ENCODE data around the gene KCNQ5.

KCNQ5 gene

DNA sequence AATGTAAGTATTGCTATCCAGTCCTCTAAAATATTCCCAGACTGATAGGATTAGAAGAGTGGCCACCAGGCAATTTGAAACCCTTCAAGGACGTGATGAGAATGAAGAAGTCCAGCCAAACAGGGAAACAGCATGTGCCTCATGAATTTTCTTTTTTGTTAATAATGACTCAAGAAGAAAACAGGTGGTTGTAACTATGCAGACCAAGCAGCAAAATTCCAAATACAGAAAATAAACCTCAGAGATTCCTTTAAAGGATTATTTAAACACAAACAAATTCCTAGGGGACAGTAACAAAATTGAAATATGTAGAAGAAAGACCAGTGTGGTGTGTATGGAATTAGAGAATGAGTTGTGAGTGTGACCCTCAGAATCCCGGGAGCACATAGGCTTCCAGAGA lies 239.2 kb downstream of the KCNQ5 start:
- Histone ChIP-seq H3K36me3 (no peaks in the 10 kb centered on the region), H3K4me1 (peaks cover 7% of the 10 kb centered on the region; the same call in 1 of the 2 replicates), H3K27me3 (no peaks in the 10 kb centered on the region), H3K27ac (no peak overlapping the region), H3K4me2 (no peak overlapping the region), H4K20me1 (peaks cover 66% of the 10 kb centered on the region), H3K9me3 (no peaks in the 10 kb centered on the region), H3K4me3 (no peak overlapping the region), H3K9ac (no peak overlapping the region)
- no peak for TF ChIP-seq Cebpa-rat (IDR thresholded peaks at IDR 0.05)

DNA sequence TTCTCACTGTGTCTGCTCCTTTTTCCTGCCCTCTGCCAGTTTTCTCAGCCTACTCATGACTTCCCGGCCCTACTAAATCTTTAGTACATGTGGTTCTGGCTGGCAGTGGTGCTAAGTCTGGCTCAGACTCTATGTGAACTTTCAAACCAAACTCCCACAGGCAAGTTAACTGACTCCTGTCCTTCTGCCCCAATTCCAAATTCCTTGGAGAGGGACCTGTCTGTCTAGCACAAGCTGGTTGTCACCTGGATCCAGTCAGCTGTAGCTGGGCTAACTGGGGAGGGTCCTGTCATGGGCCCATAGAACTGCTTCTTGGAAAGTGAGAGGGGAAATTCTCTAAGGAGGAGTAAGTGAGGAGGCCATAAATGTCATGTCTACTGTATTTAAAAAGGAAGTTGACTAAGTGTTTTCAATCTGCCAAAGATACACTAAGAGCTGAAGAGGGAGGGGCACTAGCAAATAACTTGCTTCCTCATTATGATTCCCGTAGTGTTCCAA lies 240.1 kb downstream of the KCNQ5 start:
- no peak overlapping the region for H3K27ac ChIP-seq

GRCh38 chr6:72863131-72863530 lies 241.3 kb downstream of the KCNQ5 start:
- Histone ChIP-seq H3K9ac (no peak overlapping the region), H3K36me3 (no peaks in the 10 kb centered on the region), H4K20me1 (peaks cover 58% of the 10 kb centered on the region), H3K4me3 (no peak overlapping the region), H3K27ac (no peak overlapping the region), H3K4me1 (peaks cover 7% of the 10 kb centered on the region; the same call in 1 of the 2 replicates), H3K27me3 (no peaks in the 10 kb centered on the region), H3K9me3 (no peaks in the 10 kb centered on the region), H3K4me2 (no peak overlapping the region)
- TF ChIP-seq Cebpa-rat (IDR thresholded peaks at IDR 0.05), result no peak

More for the DNA sequence above, 240.1 kb downstream of the KCNQ5 start:
- Histone ChIP-seq H3K9ac (no peak overlapping the region), H3K4me3 (no peak overlapping the region), H3K27me3 (no peaks in the 10 kb centered on the region), H3K9me3 (no peaks in the 10 kb centered on the region), H4K20me1 (peaks cover 62% of the 10 kb centered on the region), H3K4me1 (peaks cover 7% of the 10 kb centered on the region; the same call in 1 of the 2 replicates), H3K4me2 (0 out of 2 replicates have a peak overlapping the region, but pooled peaks have one; percentile 3), H3K36me3 (no peaks in the 10 kb centered on the region)
- no peak for TF ChIP-seq Cebpa-rat (IDR thresholded peaks at IDR 0.05)

DNA sequence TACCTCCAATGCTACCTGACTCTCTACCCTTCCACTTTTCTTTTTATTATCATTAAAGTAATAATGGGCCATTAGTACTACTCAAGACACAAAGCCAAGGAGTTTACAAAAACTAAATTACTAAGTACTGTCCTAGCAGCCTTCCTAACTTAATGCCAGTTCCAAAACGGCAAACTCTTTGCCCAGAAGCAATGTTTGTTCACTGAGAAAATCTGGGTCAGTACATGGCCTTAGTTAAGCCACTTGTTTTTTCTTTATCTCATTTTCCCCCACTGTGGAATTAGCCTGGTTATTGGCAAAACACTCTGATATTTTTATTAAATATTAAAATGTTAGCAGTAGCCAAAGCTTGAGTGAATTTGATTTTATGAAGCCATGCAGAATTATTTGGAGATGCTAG lies 242.4 kb downstream of the KCNQ5 start:
- Histone ChIP-seq H3K36me3 (0 out of 2 replicates have a peak, but pooled peaks cover 4% of the 10 kb centered on the region), H3K4me2 (no peak overlapping the region), H3K27me3 (no peaks in the 10 kb centered on the region), H3K9me3 (no peaks in the 10 kb centered on the region), H3K4me1 (peaks cover 7% of the 10 kb centered on the region; the same call in 1 of the 2 replicates), H3K9ac (no peak overlapping the region), H4K20me1 (peaks cover 66% of the 10 kb centered on the region), H3K27ac (no peak overlapping the region), H3K4me3 (no peak overlapping the region)
- TF ChIP-seq Cebpa-rat (IDR thresholded peaks at IDR 0.05), result no peak

- Histone ChIP-seq H3K27me3 (no peaks in the 10 kb centered on the region), H4K20me1 (peaks cover 66% of the 10 kb centered on the region), H3K9ac (no peak overlapping the region), H3K4me2 (no peak overlapping the region), H3K4me3 (no peak overlapping the region), H3K9me3 (no peaks in the 10 kb centered on the region), H3K36me3 (0 out of 2 replicates have a peak, but pooled peaks cover 4% of the 10 kb centered on the region), H3K27ac (no peak overlapping the region), H3K4me1 (peaks cover 7% of the 10 kb centered on the region; the same call in 1 of the 2 replicates)
- TF ChIP-seq Cebpa-rat (IDR thresholded peaks at IDR 0.05), result no peak
Measured at GRCh38 chr6:72864799-72865198, 242.9 kb downstream of the KCNQ5 start.

DNA sequence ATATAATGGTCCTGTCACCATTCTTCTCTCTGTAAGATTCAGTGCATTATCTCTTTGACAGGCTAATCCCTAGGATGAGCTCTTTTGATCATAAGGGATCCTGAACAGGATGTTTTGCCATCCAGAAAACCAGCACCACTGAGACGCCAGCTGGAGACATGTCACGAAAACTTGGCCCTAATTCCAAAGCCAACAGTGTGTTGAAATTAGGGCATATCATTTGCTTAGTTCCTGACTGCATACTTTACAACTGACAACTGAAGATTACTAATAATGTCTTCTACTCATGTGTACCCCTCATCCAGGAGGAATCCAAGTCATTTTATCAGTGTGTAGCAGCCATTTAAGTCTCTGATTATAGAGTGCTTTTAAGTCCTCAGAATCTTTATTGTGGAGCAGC lies 243.6 kb downstream of the KCNQ5 start:
- no peak overlapping the region for H3K4me3 ChIP-seq
- no peak overlapping the region for H3K9ac ChIP-seq
- no peak for TF ChIP-seq Cebpa-rat (IDR thresholded peaks at IDR 0.05)
- H3K27ac ChIP-seq, result no peak overlapping the region
- peaks cover 67% of the 10 kb centered on the region for H4K20me1 ChIP-seq
- no peaks in the 10 kb centered on the region for H3K9me3 ChIP-seq
- H3K4me1 ChIP-seq, result peaks cover 7% of the 10 kb centered on the region; the same call in 1 of the 2 replicates
- no peaks in the 10 kb centered on the region for H3K27me3 ChIP-seq
- 0 out of 2 replicates have a peak, but pooled peaks cover 4% of the 10 kb centered on the region for H3K36me3 ChIP-seq
- H3K4me2 ChIP-seq, result no peak overlapping the region

- Histone ChIP-seq H3K4me1 (no peaks in the 10 kb centered on the region), H3K27ac (no peak overlapping the region), H3K9me3 (no peaks in the 10 kb centered on the region), H3K9ac (no peak overlapping the region), H4K20me1 (peaks cover 44% of the 10 kb centered on the region), H3K36me3 (0 out of 2 replicates have a peak, but pooled peaks cover 4% of the 10 kb centered on the region), H3K4me2 (no peak overlapping the region), H3K4me3 (no peak overlapping the region), H3K27me3 (no peaks in the 10 kb centered on the region)
- no peak for TF ChIP-seq Cebpa-rat (IDR thresholded peaks at IDR 0.05)
Measured at GRCh38 chr6:72869621-72870020, 247.8 kb downstream of the KCNQ5 start.

DNA sequence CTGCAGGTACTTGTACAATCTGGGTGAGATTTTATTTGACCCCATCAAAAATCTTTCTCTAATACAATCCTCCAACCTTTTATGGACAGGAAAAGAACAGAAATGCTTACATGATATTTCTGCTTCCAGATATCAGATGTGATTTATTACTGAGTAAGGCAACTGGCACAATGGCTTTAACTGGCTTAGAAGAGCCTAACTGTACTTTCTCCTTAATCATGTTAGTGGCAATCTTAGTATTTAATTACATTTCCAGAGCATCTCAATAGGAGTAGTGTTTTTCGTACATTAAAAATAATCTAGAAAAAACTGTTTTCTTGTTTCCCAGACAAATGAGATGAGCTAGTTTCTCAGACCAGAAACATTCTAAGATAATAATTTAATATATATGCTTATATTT lies 251.6 kb downstream of the KCNQ5 start:
- Histone ChIP-seq H3K4me3 (no peak overlapping the region), H3K27ac (no peak overlapping the region), H3K36me3 (0 out of 2 replicates have a peak, but pooled peaks cover 2% of the 10 kb centered on the region), H3K9ac (no peak overlapping the region), H3K27me3 (no peaks in the 10 kb centered on the region), H3K4me2 (no peak overlapping the region), H3K4me1 (no peaks in the 10 kb centered on the region), H4K20me1 (peaks cover 38% of the 10 kb centered on the region), H3K9me3 (no peaks in the 10 kb centered on the region)
- no peak for TF ChIP-seq Cebpa-rat (IDR thresholded peaks at IDR 0.05)

DNA sequence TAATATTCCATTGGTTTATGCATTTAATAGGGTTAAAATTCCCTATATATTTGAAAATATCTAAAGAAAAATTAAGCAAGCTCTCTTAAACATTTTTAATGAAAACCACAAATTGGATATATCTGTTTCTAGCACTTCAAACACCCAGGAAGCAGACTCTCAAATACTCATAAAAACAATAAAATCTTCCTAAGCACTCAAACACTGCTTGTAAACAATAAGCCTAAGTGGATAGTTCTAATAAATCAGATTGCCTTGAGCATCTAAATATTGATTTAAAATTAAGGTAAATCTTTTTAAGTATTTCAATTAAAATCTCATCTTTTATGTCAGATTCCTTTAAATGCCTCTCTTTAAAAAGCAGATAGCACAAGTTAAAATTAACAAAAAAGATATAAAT lies 254.4 kb downstream of the KCNQ5 start:
- Histone ChIP-seq H3K27me3 (no peaks in the 10 kb centered on the region), H4K20me1 (peaks cover 11% of the 10 kb centered on the region; the same call in 1 of the 2 replicates), H3K9me3 (no peaks in the 10 kb centered on the region), H3K4me2 (no peak overlapping the region), H3K27ac (no peak overlapping the region), H3K4me1 (no peaks in the 10 kb centered on the region), H3K4me3 (no peak overlapping the region), H3K9ac (no peak overlapping the region), H3K36me3 (no peaks in the 10 kb centered on the region)
- no peak for TF ChIP-seq Cebpa-rat (IDR thresholded peaks at IDR 0.05)

GRCh38 chr6:72886170-72886569 lies 264.3 kb downstream of the KCNQ5 start:
- Histone ChIP-seq H3K27me3 (no peaks in the 10 kb centered on the region), H3K4me1 (no peaks in the 10 kb centered on the region), H3K27ac (no peak overlapping the region), H3K9me3 (peaks cover 36% of the 10 kb centered on the region), H4K20me1 (no peaks in the 10 kb centered on the region), H3K36me3 (peaks cover 40% of the 10 kb centered on the region), H3K4me3 (no peak overlapping the region), H3K4me2 (no peak overlapping the region), H3K9ac (no peak overlapping the region)
- TF ChIP-seq Cebpa-rat (IDR thresholded peaks at IDR 0.05), result no peak
